Esophagus squamous epithelium (tissue), 5 donors: ENCODE data around the gene CCDC93. TPM values are rescaled to one million over a fixed set of nuclear protein-coding genes. Genes with fewer than 3 reads are reported as not detected.

Experiments
- DNase-seq: peaks from one replicate; lab custom pipeline; 2025; lab: John Stamatoyannopoulos, UW
- H3K27ac ChIP-seq, 4 donors: fragments of 200-600 bp; sonication (generic); one replicate each; pipeline ENCODE4 v1.5.1; 2016 to 2019; ENCODE audit warnings: mild to moderate bottlenecking in 1 of 4
- H3K27me3 ChIP-seq, 4 donors: fragments of 200-600 bp; sonication (generic); 1 replicate in 3 of 4; 2 replicates in 1 of 4; pipeline versions ENCODE4 v1.5.1 to v1.6.0; 2017 to 2021; ENCODE audit warnings: antibody characterized with exemption in 1 of 4
- H3K36me3 ChIP-seq, 3 donors: fragments of 200-600 bp; sonication (generic); one replicate each; pipeline ENCODE4 v1.5.1; 2016 to 2019
- H3K4me1 ChIP-seq, 3 donors: fragments of 200-600 bp; sonication (generic); one replicate each; pipeline ENCODE4 v1.5.1; 2017 to 2019
- H3K4me3 ChIP-seq, 4 donors: fragments of 200-600 bp; sonication (generic); 1 replicate in 3 of 4; 2 replicates in 1 of 4; pipeline ENCODE4 v1.5.1; 2016 to 2019; ENCODE audit warnings: mild to moderate bottlenecking in 2 of 4, moderate library complexity in 1 of 4
- H3K9me3 ChIP-seq, 3 donors: fragments of 200-600 bp; sonication (generic); one replicate each; pipeline ENCODE4 v1.5.1; 2016 to 2019
- POLR2A ChIP-seq, 4 donors: fragments of 450-650 bp; IDR thresholded peaks; one replicate each; pipeline ENCODE4 v1.6.1; 2017; ENCODE audit warnings: antibody characterized with exemption in 4 of 4, mild to moderate bottlenecking in 4 of 4, moderate library complexity in 3 of 4
- WGBS, 2 donors: methylation state at CpG; one replicate each; pipeline ENCODE4 v1.1.5; 2018; 5-methylcytosine and 5-hydroxymethylcytosine counted together
- intact Hi-C: fragments of 100-400 bp; cut with DNase I; formaldehyde crosslinking; loops from one replicate; pipeline ENCODE4 v1.15.0; 2022
- total RNA-seq, 4 donors: library from RNA; depleted of rRNA; stranded (reverse); fragments of >200 nt; gene quantifications; one replicate each; pipeline ENCODE4 v1.1.0, GENCODE V29; 2016
- TF ChIP-seq, protein P1 (sequence below), 6 experiments: fragments of 450-650 bp in 4 of 6; fragments of 200-600 bp in 2 of 6; sonication (generic) in 2 of 6; IDR thresholded peaks; one replicate each; pipeline ENCODE4 v1.5.1; 2016 to 2019; ENCODE audit warnings: antibody characterized with exemption in 6 of 6, mild to moderate bottlenecking in 4 of 6, moderate library complexity in 4 of 6
- donor health status: DM: yes; HTN: yes; CAD: no.

The CCDC93 gene
- total RNA-seq, 4 donors from 2014 or later, result 10.6 to 20.4 (median 17.2) TPM

DNA sequence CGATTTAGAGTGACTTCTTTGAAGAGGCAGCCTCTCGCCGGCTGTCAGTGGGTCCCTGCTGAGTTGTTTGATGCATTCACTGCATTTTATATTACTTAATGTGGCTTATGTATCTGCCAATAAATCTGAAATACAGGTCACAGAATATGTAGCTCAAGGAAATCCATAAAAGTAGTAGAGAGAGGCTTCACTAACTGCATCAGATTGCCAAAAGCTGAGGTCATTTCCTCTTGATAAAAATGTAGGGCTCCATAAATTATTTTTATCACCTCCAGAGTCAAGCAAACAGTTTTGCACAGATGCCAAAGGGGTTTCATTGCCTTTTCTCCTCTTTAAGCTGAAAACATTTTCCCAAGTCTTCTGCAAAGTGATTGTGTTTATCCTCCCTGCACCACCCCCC is 36.5 kb upstream of the CCDC93 start:
- H3K4me1 ChIP-seq, result no peaks in the 10 kb centered on the region
- TF ChIP-seq, protein P1, sequence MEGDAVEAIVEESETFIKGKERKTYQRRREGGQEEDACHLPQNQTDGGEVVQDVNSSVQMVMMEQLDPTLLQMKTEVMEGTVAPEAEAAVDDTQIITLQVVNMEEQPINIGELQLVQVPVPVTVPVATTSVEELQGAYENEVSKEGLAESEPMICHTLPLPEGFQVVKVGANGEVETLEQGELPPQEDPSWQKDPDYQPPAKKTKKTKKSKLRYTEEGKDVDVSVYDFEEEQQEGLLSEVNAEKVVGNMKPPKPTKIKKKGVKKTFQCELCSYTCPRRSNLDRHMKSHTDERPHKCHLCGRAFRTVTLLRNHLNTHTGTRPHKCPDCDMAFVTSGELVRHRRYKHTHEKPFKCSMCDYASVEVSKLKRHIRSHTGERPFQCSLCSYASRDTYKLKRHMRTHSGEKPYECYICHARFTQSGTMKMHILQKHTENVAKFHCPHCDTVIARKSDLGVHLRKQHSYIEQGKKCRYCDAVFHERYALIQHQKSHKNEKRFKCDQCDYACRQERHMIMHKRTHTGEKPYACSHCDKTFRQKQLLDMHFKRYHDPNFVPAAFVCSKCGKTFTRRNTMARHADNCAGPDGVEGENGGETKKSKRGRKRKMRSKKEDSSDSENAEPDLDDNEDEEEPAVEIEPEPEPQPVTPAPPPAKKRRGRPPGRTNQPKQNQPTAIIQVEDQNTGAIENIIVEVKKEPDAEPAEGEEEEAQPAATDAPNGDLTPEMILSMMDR (IDR thresholded peaks at IDR 0.05), result no peak
- no peak for TF ChIP-seq POLR2A (IDR thresholded peaks at IDR 0.05)
- no peak for DNase-seq
- H3K4me3 ChIP-seq, result no peak overlapping the region
- H3K36me3 ChIP-seq, result no peaks in the 10 kb centered on the region
- H3K27me3 ChIP-seq, result peaks cover 0 to 71% (median 0%) of the 10 kb centered on the region in 4 donors
- H3K27ac ChIP-seq, result no peak overlapping the region
- H3K9me3 ChIP-seq, result no peaks in the 10 kb centered on the region
- intact Hi-C loops, result no loop called here
- WGBS, 2 donors, result 48 to 60% methylated on average over 3 of the region's 3 CpGs

DNA sequence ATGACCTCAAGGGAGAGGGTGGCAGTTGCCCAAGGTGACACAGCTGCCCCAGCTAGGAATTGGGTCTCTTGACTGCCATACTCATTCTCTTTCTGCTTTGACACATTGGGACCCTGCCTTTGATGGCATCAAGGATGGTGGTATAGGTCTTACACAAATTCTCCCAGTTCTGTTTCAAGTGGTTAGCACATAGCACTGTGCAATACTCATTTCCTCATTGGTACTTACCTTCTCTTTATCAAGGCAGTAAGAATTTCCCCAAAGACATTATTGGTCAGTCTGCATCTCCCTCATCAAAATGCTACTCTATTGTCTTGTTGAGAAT is 35.9 kb upstream of the CCDC93 start:
- DNase-seq, result no peak
- intact Hi-C loops, result loop anchor here (5.0 kb wide), 1 partner anchor 818 kb away; no protein-coding TSS in a partner anchor

DNA sequence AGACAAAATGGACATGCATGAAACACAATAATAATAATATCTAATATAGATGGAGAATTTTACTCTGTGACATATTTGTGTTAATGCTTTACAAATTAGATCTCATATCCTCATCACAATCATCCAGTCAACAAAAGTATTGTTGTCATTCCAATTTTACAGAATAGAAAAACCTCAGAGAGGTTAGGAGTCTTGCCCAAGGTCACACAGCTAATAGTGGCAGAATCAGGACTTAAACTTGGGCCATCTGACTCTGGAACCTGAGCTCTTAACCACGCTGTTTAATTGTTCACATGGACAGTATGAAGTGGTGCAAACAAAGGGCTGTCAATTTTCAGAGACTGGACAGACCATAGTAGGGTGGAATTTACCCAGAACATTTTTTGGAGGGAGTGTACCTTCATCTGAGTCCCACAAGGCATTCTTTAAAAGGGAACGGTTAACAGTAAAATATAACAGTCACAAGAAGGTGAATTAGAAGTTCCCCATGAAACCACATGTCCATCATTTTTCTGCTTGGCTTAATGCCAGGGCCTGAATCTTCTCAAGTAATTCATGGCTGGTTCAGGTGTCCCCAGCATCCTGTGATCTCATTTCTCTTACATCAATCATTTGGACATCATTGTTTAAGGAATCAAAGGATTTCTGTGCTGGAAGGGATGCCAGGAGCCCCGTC is 35.4 kb upstream of the CCDC93 start:
- TF ChIP-seq, protein P1 (IDR thresholded peaks at IDR 0.05), result no peak
- no peak for TF ChIP-seq POLR2A (IDR thresholded peaks at IDR 0.05)
- WGBS, 2 donors, result 38 to 61% methylated on average over 2 of the region's 3 CpGs

More for the DNA sequence above, 35.9 kb upstream of the CCDC93 start:
- no peak overlapping the region for H3K27ac ChIP-seq
- H3K4me3 ChIP-seq, result no peak overlapping the region
- H3K27me3 ChIP-seq, result peaks cover 0 to 73% (median 0%) of the 10 kb centered on the region in 4 donors
- no peaks in the 10 kb centered on the region for H3K9me3 ChIP-seq
- TF ChIP-seq POLR2A (IDR thresholded peaks at IDR 0.05), result no peak
- TF ChIP-seq, protein P1 (IDR thresholded peaks at IDR 0.05), result no peak
- H3K4me1 ChIP-seq, result no peaks in the 10 kb centered on the region
- no peaks in the 10 kb centered on the region for H3K36me3 ChIP-seq

DNA sequence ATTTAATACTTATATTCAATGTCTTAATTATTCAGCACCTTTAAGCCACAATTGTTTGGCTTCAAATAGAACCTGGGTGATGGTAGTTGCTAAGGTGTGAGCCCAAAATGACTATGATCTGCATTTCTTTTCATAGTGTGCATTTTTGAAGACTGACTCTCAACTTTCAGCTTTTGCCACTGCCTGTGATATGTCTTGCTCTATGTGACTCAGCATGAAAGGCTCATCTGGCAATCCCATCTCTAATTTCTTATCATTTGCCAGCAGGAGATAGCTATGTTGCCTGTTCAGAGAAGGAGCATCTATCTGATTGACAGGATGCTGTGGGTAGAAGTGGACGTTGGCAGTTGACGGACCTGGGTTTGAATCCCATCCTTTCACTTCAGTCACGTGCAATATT is 34.5 kb upstream of the CCDC93 start:
- Histone ChIP-seq H3K27ac (no peak overlapping the region), H3K4me1 (no peaks in the 10 kb centered on the region), H3K36me3 (no peaks in the 10 kb centered on the region), H3K9me3 (no peaks in the 10 kb centered on the region), H3K27me3 (peaks cover 0 to 79% (median 0%) of the 10 kb centered on the region in 4 donors), H3K4me3 (no peak overlapping the region)
- DNase-seq, result no peak
- intact Hi-C loops, result loop anchor here (5.0 kb wide), 1 partner anchor 819 kb away; no protein-coding TSS in a partner anchor
- WGBS, 2 donors, result 73 to 74% methylated on average over 3 of the region's 3 CpGs
- TF ChIP-seq, protein P1 (IDR thresholded peaks at IDR 0.05), result no peak
- TF ChIP-seq POLR2A (IDR thresholded peaks at IDR 0.05), result no peak

More for the DNA sequence above, 35.4 kb upstream of the CCDC93 start:
- no peak for DNase-seq
- no peak overlapping the region for H3K27ac ChIP-seq
- H3K9me3 ChIP-seq, result no peaks in the 10 kb centered on the region
- no peaks in the 10 kb centered on the region for H3K4me1 ChIP-seq
- H3K27me3 ChIP-seq, result peaks cover 0 to 78% (median 0%) of the 10 kb centered on the region in 4 donors
- intact Hi-C loops, result loop anchor here (5.0 kb wide), 1 partner anchor 818 kb away; no protein-coding TSS in a partner anchor
- H3K4me3 ChIP-seq, result no peak overlapping the region
- H3K36me3 ChIP-seq, result no peaks in the 10 kb centered on the region

DNA sequence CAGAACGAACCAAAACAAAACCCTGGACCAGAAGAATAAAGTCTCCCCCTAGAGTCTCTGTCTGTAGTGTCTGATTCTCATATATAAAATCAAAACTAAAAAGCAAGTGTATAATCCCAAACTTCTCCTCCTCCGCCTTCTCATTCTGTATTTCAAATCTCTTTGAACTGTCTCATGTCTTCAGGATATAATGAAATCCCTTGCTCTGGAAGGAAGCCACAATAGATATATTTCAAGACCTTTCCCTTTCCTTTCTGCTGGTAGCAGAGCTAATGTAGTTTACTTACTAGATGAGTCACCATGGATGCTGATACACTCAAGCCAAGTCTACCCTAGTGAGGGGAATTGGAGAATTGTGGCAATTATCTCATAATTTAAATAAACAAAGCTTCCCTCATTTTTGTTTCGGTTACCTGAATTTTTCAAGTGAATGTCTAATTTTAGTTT is 33.5 kb upstream of the CCDC93 start:
- peaks cover 0 to 83% (median 0%) of the 10 kb centered on the region in 4 donors for H3K27me3 ChIP-seq
- DNase-seq, result no peak
- TF ChIP-seq POLR2A (IDR thresholded peaks at IDR 0.05), result no peak
- TF ChIP-seq, protein P1 (IDR thresholded peaks at IDR 0.05), result no peak
- no peaks in the 10 kb centered on the region for H3K4me1 ChIP-seq
- H3K27ac ChIP-seq, result no peak overlapping the region
- no peak overlapping the region for H3K4me3 ChIP-seq
- 38 to 50% methylated on average over 3 of the region's 3 CpGs for WGBS, 2 donors
- H3K36me3 ChIP-seq, result no peaks in the 10 kb centered on the region
- no peaks in the 10 kb centered on the region for H3K9me3 ChIP-seq
- intact Hi-C loops, result loop anchor here (5.0 kb wide), 1 partner anchor 820 kb away; no protein-coding TSS in a partner anchor
